HG03097 (cell line): ENCODE measurements around the gene IFNA13.
"Not testable (repeated sequence)": the region's sequence is repeated elsewhere in the genome, so short reads cannot be mapped to it uniquely, and the experiment has no call there.

Experiments
- ATAC-seq: cut with Tn5 transposase; IDR thresholded peaks from one replicate; pipeline ENCODE4 v1.9.1; 2021; ENCODE audit not compliant: unreplicated experiment, low FRiP score

IFNA13 gene

DNA sequence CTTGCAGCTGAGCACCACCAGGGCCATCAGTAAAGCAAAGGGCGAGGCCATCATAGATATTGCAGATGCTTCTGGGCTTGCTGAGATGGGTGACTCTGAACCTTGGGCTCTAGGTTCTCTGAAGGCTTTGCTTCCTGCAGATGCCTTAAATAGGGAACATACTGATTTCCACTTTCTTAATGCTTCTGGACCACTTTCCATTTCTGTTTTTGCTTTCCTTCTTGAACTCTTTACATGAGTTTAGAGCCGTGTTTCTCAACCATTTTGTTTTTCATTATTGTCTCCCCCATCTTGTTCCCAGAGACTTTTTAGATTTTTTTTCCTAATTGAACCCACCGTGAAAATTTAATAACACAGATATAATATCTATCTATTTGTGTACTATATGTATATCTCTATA, at the start of gene IFNA13:
IFNA13 (minus strand) TSS at position 101 of the 400 bp plus-strand sequence; CDS start at position 54, 47 bp downstream.
- no peak for ATAC-seq

DNA sequence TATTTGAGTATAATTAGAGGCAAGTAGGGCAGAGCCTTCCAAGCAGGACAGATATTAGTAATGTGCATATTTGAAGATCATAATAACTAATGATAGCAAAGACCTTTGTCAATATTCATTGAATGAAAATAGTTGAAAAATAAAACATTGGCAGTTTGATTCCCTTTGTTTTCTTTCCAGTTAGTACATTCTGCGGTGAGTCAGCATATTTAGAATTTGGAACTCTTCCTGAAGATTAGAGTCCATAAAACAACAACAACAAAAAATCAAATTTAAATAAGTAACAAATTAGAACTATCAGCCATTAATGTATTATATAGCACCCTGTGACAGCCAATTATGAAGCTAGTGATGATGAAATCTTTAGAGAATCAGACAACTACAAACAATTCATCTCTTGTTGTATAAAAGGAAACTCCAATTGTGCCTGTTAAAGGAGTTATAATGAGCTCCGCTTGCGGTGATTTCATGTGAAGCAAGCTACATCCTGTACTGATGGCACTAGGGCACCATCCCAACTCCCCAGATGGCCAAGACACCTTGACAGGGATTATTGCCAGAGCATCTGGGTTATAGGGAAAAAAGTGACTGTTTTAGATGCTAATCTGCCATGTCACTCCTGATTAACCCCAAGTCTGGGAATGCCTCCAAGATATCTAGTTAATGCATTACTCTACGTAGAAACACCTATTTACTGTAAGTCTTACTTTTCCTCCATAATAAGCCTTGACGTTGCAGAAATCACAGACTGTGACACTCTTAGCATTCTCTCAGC, 47.8 kb upstream of the IFNA13 start:
- no peak for ATAC-seq

DNA sequence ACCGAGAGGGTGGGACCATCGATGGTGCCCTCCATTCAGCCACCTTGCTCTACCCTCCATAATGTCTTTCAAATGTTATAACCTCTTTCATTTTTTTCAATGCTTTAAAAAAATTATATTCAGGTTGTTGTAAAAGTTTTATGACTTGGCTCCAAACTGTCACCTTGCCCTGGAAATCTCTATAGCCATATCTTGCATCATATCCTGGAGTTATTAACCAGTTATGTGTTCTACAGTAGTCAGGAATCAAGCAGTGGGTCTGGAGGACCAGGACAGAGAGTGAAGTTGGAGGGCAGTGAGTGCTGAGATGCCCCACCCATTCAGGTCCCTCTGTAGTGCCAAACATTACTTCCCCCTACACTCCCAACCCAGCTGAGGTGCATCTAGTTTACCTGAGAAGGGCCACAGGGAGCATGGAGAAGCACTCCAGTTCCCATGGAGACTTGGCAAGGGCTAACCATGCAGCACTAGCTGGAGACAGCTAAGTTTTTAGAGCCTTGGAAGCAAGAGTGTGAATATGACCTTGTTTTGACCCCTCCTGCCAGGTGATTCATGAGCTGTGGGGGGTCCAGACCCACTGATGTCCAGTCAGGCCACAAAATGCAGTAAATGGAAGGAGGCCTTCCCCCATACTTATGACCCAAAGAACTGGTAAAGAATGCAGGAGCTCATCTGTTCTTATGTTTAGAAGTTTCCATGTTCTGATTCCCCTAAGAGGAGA, 46.5 kb upstream of the IFNA13 start:
- ATAC-seq, result no peak

DNA sequence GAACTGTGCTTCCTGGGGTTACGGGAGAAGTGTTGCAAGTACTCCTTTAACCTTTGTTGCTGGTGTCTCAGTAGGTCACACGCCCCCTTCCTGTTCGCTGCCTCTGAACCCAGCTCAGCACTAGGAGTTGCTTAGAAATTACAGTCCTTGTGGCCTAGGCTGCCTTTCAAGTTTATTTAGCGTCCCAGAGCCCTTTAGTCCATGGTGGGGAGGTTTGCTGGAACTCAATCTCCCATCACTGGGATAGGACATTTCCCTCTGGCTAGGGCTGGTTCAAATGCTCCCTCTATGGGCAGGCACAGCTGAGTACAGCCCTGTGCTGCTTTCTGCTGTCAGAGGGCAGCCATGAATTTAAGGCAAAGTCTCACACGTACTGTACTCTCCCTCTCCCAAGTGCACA, 45.8 kb upstream of the IFNA13 start:
- ATAC-seq, result no peak

DNA sequence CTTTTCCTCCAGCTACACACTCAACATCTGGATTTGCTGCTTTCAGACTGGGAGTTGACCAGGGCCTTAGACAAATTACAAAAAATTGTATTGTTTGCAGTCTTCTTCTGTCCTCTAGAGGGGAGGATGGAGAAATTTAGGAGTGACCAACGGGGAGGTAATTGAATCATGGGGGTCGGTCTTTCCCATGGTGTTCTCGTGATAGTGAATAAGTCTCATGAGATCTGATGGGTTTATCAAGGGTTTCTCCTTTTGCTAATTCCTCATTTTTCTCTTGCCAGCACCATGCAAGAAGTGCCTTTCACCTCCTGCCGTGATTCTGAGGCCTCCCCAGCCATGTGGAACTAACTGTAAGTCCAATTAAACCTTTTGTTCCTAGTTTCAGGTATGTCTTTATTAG, 45.3 kb upstream of the IFNA13 start:
- ATAC-seq, result no peak

DNA sequence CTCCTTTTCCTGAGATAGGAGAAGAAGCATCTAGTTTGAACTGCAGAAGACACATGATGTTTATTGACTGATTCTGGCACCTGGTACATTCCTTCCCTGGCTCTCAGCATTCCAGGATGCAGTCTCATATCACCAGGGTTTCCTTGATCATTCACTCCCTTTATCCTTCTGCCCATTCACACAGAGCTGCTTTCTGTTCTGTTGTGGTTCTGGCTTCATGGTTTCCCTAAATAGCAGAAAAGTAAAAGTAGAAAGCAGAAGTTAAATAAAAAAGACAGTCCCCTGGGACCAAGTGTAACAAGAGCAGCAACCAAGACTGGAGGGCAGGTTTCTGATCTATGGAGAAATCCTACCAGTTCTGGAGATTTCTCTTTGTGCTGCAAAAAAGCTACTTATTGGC, 44.2 kb upstream of the IFNA13 start:
- no peak for ATAC-seq

DNA sequence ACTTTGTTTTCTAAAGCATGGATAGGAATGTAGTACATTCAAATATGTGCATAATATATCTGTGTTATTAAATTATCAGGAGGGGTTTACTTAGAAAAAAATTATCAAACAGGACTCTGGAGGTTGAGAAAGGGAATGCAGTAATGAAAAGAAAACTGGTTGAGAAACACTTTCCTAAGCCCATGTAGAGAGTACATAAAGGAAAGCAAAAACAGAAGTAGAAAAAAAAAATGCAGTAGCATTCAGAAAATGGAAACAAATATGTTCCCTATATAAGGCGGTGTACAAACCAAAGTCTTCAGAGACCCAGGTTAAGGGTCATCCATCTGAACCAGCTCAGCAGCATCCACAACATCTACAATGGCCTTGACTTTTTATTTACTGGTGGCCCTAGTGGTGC, 41.0 kb upstream of the IFNA13 start, which contains the start of gene IFNA8:
IFNA8 (plus strand) TSS at position 301 of the 400 bp plus-strand sequence; CDS start at position 361, 60 bp downstream.
- no peak for ATAC-seq

DNA sequence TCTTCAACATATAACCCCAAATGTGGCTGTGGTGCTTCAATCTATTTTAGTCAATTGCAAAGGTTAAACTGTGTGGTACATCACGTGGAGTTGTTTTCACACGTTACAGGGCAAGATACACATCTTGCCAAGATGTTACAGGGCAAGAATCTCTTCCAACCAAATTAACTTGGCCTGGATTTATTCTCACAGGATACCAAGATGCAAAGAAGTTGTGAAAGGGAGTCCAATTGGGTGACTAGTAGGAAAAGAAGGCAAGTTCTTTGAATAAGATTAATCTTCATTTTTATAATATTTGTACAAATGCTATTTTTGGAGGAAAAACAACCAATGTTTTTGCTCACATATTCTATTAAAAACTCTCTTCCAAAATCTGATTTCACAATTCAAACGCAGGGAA, 36.3 kb upstream of the IFNA13 start:
- ATAC-seq, result no peak

DNA sequence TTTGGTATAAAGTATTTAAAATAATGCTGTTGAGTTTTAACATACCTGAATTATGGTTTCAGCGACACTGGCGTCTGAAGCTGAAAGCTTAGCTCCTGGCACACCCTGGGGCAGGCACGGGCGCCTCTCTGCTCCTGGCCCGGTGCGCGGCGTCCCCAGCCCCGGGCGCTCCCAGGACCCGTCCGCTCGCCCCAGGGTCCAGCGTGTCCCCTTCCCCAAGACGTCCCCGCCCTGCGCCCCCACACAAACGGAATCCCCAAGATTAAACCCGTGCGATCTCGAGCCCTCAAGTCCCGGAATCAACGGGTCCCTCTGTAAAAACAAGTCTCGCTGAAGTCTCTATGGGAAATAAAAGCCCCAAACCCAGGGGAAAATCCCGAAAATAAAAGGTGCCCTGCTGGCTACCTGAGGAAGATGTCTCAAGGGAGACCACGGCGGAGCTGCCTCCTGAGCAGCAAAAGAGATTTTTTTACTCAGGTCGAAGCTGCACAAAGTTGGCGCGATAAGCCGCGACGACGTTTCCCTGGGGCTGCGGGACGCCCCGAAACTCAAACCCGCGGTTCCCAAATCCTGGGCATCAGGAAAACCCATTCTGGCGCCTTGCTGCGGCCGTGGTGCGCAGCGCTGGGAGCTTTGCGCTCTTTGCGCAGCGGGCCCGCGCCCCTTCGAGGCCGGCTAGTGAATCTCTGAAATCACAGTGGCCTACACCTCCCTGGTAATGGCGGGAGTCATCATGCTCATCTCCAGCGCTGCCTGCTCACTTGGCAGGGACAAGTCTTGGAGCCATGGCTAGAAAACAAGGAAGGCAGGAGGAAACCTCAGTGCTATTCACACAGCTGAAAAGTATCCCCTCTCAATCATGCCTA, 34.8 kb upstream of the IFNA13 start:
- ATAC-seq, result peak; percentile 39

DNA sequence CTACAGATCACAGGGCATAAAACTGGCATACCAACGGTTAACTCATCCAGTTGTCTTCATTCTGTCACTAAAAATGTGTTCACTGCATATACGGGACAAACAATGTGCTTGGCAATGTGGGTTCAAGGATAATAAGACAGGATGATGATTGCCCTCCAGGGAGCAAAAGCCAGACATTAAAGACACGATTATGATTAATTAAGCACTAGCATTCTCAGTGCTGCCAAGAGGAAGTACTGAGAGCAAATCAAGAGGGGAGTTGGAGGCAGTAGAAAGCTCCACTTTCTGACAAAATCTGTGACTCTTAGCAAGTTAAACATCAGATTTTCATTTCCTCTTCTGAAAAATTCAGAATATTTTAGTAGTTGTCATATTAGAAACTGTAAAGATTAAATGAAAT, 32.1 kb upstream of the IFNA13 start:
- ATAC-seq, result no peak

DNA sequence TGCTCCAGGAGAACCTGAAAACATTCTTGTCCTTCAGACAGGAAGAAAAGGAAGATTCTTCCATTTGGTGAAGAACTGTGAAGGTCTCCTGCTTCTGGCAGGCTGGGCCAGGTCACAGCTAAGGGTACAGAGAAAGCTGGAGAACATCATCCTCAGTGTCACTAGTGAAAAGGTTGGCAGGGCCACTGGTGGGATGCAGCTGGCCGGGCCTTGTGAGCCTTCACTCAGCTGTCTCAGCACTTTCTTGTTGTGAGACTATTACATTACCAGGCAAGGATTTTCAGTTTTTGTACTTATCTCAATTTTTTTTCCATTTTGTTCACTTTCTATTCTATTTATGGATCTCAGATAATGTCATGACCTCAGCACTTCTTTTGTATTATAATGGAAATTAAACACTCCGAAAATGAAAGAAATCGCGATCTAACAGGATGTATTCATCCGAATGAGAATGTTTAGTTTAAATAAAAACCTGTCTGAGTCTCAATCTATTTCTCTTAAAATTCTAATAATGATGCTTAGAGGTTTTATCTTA, 31.2 kb upstream of the IFNA13 start:
- ATAC-seq, result no peak

DNA sequence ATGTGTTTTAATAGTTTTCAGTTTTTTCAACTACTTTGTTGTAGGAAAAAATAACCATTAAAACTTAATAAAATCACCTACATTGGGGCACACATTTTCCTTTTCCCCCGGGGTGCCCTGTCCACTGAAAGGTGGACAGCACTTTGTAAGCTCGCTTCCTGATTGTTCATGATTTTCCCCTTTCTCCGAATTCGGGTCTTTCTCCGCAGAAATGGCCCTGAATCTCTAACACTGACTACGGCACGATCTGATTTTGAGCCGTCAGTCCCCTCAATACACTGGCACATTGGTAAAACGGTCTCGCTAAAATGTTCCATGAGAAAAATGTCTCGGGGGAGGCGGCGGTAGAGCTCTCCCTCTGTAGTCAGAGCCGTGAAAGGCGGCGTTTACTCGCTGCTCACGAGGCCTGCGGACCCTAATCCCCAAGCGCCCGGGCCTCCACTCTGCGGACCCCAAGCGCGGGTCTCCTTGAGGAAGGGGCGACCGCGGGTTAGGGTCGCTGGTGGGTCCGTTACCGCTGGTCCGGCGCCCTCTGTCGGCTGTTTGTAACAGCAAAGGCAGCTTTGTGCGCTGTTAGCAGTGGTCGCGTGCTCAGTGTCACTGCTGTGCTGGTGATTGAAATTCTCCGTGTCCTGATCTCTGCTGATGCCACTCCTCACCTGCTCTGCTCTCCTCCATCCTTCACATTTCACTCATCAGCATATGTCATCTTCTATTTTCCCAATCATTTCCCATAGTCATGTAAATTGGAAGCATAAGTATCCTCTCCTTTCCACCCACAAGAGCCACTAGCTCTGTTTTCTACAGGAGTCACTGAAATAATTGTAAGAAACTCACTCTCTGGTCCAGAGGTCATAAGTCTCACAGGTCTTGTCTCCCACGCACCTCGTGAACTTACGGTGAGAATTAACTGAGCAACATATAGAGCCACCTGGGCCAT, 28.2 kb upstream of the IFNA13 start:
- peak; percentile 49 for ATAC-seq

DNA sequence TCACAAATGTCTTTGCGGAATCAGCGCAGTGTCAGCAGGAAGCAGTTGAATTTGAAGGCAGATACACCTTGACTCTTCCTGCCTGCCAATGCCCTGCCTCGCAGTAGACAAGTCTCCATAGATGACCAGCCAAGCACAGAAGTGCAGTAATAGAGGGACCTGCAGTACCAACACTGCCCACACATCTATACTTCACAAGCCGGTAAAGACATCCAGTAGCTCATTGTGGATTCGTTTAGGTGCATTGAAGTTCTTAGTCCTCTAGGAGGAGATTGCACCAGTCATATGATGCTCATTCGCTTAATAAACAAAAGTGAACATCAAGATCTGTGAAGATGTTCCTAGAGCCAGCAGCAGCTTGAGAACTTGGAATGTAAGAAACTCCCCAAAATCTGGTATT, 24.4 kb upstream of the IFNA13 start:
- ATAC-seq, result peak; percentile 76

DNA sequence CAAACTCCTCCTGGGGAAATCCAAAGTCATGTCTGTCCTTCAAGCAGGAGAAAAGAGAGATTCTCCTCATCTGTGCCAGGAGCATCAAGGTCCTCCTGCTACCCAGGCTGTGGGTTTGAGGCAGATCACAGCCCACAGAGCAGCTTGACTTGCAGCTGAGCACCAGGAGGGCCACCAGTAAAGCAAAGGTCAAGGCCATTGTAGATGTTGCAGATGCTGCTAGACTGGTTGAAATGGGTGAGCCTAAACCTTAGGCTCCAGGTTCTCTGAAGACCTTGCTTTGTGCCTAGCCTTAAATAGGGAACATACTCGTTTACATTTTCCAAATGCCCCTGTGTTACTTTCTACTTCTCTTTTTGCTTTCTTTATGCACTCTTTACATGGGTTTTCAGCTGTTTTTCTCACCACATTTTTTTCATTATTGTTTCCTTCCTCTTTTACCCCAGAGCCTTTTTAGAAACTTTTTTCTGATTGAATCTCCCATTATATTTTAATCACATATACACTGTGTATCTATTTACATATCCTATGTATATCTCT, 17.3 kb upstream of the IFNA13 start, which contains the start of gene IFNA2:
IFNA2 (minus strand) TSS at position 268 of the 540 bp plus-strand sequence; CDS start at position 199, 69 bp downstream.
- ATAC-seq, result no peak

DNA sequence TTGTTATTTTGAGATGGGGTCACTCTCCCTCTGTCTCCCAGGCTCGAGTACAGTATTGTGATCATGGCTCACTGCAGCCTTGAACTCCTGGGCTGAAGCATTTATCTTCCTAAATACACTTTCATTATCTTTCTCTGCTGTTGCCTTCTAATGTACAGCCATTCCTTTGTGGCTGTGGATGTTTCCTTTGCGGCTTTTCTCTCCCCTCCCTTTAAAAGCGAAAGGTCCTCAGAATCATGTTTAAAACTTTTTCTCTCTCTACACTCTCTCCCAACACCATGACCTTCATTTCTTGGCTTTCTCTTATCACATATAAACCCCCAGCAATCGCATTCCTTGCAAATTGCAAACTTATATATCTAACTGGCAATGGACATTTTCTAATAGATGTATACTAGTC, 15.8 kb upstream of the IFNA13 start:
- ATAC-seq, result no peak

DNA sequence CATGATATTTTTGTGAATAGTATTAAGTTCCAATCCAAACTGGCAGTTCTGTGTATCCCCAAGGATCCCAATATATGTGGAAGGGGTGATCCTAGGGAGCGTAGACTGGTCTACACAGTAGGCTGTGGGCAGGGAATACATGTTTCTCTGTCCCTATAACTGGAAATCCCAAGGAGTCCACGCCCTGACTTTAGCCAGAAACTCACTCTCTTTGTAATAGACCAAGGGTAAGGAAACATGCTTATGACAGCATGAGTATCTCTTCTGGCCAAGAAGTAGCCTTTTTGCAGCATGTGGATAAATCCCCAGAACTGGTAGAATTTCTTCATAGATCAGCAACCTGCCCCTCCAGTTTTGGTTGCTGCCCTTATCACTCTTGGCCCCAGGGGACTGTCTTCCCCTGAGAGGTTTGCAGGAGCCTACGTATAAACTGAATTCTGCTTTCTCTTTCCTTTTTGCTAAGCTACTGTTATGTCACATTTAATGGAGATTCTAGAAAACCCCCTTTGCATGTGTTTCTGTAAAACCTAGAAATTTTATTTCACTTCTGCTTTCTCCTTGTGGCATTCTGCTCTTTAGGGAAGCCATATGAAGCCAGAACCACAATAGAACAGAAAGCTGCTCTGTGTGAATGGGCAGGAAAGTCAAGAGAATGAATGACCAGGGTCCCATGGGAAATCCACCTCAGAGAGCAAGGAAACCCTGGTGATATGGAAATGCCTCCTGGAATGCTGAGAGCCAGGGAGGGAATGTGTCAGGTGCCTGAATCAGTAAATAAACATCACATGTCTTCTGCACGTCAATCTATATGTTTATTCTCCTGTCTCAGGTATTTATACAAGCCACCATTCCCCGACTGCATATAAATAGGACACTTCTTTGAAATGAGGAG, 13.8 kb upstream of the IFNA13 start:
- ATAC-seq, result peak; percentile 97

DNA sequence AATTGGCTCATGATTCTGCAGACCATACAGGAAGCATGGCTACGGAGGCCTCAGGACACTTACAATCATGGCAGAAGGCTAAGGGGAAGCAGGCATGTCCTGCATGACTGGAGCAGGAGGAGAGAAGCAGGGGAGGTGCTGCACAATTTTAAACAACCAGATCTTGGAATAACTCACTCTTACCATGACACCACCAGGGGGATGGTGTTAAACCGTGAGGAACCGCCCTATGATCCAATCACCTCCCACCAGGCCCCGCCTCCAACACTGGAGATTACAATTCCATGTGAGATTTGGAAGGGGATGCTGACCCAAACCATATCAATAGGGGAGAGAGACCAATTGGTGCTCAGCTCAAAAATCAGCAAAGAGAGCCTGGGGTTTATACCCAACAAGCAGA, 3.6 kb upstream of the IFNA13 start:
- not testable (repeated sequence) for ATAC-seq

DNA sequence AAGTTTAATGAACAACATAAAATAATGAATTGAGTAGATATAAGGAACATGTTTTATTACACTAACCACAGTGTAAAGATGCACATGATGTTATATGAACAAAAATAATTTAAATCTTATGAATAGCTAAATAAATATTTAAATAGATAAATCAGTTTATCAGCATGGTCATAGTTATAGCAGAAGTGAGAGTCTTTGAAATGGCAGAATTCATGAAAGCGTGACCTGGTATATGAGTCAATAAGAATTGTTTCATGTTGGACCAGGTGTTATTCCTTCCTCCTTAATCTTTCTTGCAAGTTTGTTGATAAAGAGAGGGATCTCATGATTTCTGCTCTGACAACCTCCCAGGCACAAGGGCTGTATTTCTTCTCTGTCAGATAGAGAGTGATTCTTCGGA, 688 bp downstream of the IFNA13 start:
- ATAC-seq, result peak; percentile 72
